Gastroesophageal sphincter (tissue), 3 donors: Measurements from ENCODE around the gene DNAJC22.

Experiments
- EP300 ChIP-seq: sonication (generic); formaldehyde crosslinking; IDR thresholded peaks from one replicate; pipeline ENCODE4 v1.6.1; 2017; ENCODE audit warnings: antibody characterized with exemption, mild to moderate bottlenecking
- POLR2A ChIP-seq, 2 donors: fragments of 450-650 bp; IDR thresholded peaks; one replicate each; pipeline ENCODE4 v1.6.1; 2017; ENCODE audit warnings: antibody characterized with exemption in 2 of 2, mild to moderate bottlenecking in 2 of 2, moderate library complexity in 1 of 2
- POLR2AphosphoS5 ChIP-seq: sonication (generic); formaldehyde crosslinking; IDR thresholded peaks from one replicate; pipeline ENCODE4 v1.6.1; 2017; ENCODE audit warnings: antibody characterized with exemption
- TF ChIP-seq, protein P1 (sequence below), 4 experiments: fragments of 200-600 bp in 2 of 4; fragments of 450-650 bp in 2 of 4; sonication (generic) in 1 of 4; IDR thresholded peaks; one replicate each; pipeline ENCODE4 v1.5.1; 2017 to 2019; ENCODE audit warnings: antibody characterized with exemption in 4 of 4, mild to moderate bottlenecking in 2 of 4, moderate library complexity in 2 of 4

DNA sequence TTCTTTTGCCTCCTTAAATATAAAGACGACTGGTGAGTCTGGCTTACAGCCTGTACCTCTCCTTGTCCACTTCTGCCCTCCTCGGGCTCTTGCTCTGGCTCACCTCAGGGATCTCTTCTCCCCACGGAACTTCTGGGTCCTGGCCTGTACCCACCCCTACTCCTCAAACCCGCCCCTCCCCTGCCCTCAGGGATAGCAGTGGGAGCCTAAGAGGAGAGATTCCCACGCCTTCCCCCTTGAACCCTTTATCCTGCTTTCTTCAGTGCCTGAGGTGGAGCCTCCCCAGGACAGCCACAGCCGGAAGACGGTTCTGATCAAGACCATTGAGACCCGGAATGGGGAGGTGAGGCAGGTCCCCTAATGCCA lies 49.0 kb upstream of the DNAJC22 start:
- TF ChIP-seq, protein P1, sequence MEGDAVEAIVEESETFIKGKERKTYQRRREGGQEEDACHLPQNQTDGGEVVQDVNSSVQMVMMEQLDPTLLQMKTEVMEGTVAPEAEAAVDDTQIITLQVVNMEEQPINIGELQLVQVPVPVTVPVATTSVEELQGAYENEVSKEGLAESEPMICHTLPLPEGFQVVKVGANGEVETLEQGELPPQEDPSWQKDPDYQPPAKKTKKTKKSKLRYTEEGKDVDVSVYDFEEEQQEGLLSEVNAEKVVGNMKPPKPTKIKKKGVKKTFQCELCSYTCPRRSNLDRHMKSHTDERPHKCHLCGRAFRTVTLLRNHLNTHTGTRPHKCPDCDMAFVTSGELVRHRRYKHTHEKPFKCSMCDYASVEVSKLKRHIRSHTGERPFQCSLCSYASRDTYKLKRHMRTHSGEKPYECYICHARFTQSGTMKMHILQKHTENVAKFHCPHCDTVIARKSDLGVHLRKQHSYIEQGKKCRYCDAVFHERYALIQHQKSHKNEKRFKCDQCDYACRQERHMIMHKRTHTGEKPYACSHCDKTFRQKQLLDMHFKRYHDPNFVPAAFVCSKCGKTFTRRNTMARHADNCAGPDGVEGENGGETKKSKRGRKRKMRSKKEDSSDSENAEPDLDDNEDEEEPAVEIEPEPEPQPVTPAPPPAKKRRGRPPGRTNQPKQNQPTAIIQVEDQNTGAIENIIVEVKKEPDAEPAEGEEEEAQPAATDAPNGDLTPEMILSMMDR (IDR thresholded peaks at IDR 0.05): no peak
- TF ChIP-seq POLR2A (IDR thresholded peaks at IDR 0.05): no peak
- no peak for TF ChIP-seq POLR2AphosphoS5
- TF ChIP-seq EP300: no peak
